Lower leg skin (tissue), 4 donors: ENCODE measurements around the gene RHOG. TPM values are rescaled to one million over a fixed set of nuclear protein-coding genes. Genes with fewer than 3 reads are reported as not detected.

ENCODE experiments used
- DNase-seq, 2 donors: peaks; one replicate each; pipeline ENCODE4 v3.0.0-alpha.2; 2019; ENCODE audit warnings: low spot score in 2 of 2
- H3K4me3 ChIP-seq: fragments of 200-600 bp; sonication (generic); 2 replicates; pipeline ENCODE4 v1.5.1; 2017; ENCODE audit warnings: mild to moderate bottlenecking, low read depth; ENCODE audit not compliant: poor library complexity, severe bottlenecking
- CTCF ChIP-seq, 3 donors: fragments of 450-650 bp; IDR thresholded peaks; one replicate each; pipeline ENCODE4 v1.5.1; 2016; ENCODE audit warnings: antibody characterized with exemption in 3 of 3, mild to moderate bottlenecking in 3 of 3, moderate library complexity in 2 of 3
- POLR2A ChIP-seq, 2 donors: fragments of 450-650 bp; IDR thresholded peaks; one replicate each; pipeline ENCODE4 v1.6.1; 2016 to 2017; ENCODE audit warnings: antibody characterized with exemption in 2 of 2, mild to moderate bottlenecking in 1 of 2, moderate library complexity in 1 of 2
- WGBS, 2 donors: methylation state at CpG; one replicate each; pipeline ENCODE4 v1.1.5; 2018; 5-methylcytosine and 5-hydroxymethylcytosine counted together
- intact Hi-C: fragments of 100-400 bp; cut with DNase I; formaldehyde crosslinking; loops from one replicate; pipeline ENCODE4 v1.15.0; 2023; ENCODE audit warnings: low total_unique reads
- total RNA-seq, 4 donors: library from RNA; depleted of rRNA; stranded (reverse); fragments of >200 nt; gene quantifications; one replicate each; pipeline ENCODE4 v1.1.0, GENCODE V29; 2016

The RHOG gene
- total RNA-seq, 4 donors from 2014 or later = 57.0 to 75.9 (median 64.0) TPM

- no peak for DNase-seq
- intact Hi-C loops = loop anchor here (5.0 kb wide), 1 partner anchor 219 kb away; no protein-coding TSS in a partner anchor
- 96 to 100% methylated on average over 1 of the region's 1 CpG for WGBS, 2 donors
- TF ChIP-seq POLR2A (IDR thresholded peaks at IDR 0.05) (no peak), CTCF (IDR thresholded peaks at IDR 0.05) (no peak)
- no peak overlapping the region for H3K4me3 ChIP-seq
Measured at GRCh38 chr11:3853545-3853842, 12.7 kb upstream of the RHOG start.

GRCh38 chr11:3849297-3849874, 8.6 kb upstream of the RHOG start:
- no peak overlapping the region for H3K4me3 ChIP-seq
- no peak for DNase-seq
- intact Hi-C loops = no loop called here
- 64 to 65% methylated on average over 10 of the region's 10 CpGs for WGBS, 2 donors
- TF ChIP-seq CTCF (IDR thresholded peaks at IDR 0.05) (peak in 2 of 3 donors; percentile 1 to 60), POLR2A (IDR thresholded peaks at IDR 0.05) (no peak)

DNA sequence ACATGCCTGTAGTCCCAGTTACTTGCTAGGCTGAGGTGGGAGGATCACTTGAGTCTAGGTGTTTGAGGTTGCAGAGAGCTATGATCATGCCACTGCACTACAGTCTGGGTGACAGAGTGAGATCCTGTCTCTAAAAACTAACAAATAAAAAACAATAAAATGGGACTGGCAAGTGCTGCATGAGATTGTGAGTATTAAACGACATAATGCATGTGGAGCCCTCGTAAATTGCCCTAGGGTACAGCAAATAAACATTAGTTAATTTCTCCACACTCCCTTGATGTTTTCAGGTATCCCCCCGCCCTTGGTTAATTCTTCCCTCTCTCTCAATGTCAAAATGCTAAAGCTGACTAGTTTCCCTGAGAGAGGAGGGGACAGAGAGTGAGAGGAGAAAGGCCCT, 4.9 kb upstream of the RHOG start:
- intact Hi-C loops = no loop called here
- TF ChIP-seq POLR2A (IDR thresholded peaks at IDR 0.05) = no peak
- no peak for DNase-seq
- WGBS, 2 donors = 76 to 82% methylated on average over 3 of the region's 3 CpGs
- H3K4me3 ChIP-seq = no peak overlapping the region

DNA sequence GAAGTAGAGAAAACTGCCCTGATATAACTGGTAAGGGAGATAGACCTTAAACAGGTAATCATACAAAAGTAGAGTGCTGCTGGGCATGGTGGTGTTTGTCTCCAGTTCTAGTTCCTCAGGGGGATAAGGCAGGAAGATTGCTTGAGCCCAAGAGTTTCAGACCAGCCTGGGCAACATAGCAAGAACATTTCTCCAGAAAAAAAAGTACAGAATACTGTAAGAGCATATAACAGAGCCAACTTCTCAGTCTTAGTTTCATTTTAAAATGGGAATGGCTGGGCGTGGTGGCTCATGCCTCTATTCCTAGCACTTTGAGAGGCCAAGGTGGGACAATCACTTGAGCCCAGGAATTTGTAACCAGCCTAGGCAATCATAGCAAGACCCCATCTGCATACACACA, 4.5 kb upstream of the RHOG start:
- TF ChIP-seq POLR2A (IDR thresholded peaks at IDR 0.05) (no peak), CTCF (IDR thresholded peaks at IDR 0.05) (no peak)
- intact Hi-C loops = no loop called here
- WGBS, 2 donors = 65 to 70% methylated on average over 1 of the region's 1 CpG
- H3K4me3 ChIP-seq = no peak overlapping the region
- no peak for DNase-seq

GRCh38 chr11:3843326-3843725, 2.6 kb upstream of the RHOG start:
- intact Hi-C loops = loop anchor here (5.0 kb wide), 1 partner anchor 224 kb away; no protein-coding TSS in a partner anchor
- WGBS, 2 donors = 91 to 94% methylated on average over 3 of the region's 3 CpGs
- no peak for TF ChIP-seq POLR2A (IDR thresholded peaks at IDR 0.05)
- no peak overlapping the region for H3K4me3 ChIP-seq
- no peak for DNase-seq

- 25 to 37% methylated on average over 26 to 40 of the region's 44 CpGs for WGBS, 2 donors
- intact Hi-C loops = loop anchor here (5.0 kb wide), 1 partner anchor 226 kb away; no protein-coding TSS in a partner anchor
- no peak for TF ChIP-seq POLR2A (IDR thresholded peaks at IDR 0.05)
- TF ChIP-seq CTCF (IDR thresholded peaks at IDR 0.05) = no peak
- H3K4me3 ChIP-seq = peak overlapping the region; percentile 62
- DNase-seq = peak in 1 of 2 donors; percentile 79
Measured at GRCh38 chr11:3841426-3842350, 929 bp upstream of the RHOG start.
